ENCODE measurements around the gene IGLL5.
"Not testable (repeated sequence)": the region's sequence is repeated elsewhere in the genome, so short reads cannot be mapped to it uniquely, and the experiment has no call there.

Gene IGLL5

DNA sequence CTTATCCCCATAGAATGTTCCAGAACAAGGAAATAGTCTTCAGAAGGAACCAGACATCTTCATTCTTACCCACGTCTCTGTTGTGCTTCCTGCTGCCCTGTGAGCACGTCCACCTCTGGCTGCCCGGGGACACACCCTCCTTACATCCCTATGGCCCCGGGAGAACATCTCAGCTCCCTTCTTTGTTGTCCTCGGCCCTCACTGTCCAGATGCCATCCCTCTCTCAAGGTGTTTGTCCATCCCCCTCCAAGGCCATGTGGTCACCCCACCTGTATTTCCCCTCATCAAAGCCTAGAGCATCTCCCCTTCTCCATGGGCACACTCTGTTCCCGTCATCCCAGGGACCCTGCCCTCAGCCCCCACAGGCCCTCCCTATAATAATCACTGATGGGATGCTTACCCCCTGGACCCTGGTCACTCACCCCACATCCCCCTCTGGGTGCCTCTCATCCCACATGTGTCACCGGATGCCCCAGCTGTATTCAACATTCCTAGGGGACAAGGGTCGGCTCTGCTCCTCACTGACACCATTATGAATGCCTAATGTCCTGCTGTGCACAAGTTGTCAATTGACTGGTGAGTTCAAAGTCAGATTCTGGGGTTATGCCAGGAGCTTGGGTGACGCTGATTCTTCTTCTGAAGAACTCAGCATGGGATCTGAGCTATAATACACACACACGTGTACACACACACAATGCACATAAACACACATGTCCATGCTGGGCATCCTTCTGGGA lies 28.8 kb downstream of the IGLL5 start:
- DNase-seq: no peak

DNA sequence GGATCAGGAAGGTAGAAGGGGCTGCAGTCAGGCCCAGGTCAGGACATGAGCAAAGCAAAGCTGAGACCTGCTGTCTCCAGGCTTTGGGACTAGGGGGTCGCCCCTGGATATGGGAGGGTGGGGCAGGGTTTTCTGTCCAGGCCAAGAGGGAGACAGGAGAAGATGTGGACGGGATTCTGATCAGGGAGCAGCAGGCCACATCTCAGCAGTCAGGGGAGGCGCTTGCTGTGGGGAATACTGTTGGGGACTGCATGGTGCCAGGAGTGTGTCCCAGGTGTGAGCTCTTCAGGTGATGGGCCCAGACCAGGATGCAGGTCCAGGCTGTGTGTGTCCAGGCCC lies 29.3 kb downstream of the IGLL5 start:
- DNase-seq: no peak

DNA sequence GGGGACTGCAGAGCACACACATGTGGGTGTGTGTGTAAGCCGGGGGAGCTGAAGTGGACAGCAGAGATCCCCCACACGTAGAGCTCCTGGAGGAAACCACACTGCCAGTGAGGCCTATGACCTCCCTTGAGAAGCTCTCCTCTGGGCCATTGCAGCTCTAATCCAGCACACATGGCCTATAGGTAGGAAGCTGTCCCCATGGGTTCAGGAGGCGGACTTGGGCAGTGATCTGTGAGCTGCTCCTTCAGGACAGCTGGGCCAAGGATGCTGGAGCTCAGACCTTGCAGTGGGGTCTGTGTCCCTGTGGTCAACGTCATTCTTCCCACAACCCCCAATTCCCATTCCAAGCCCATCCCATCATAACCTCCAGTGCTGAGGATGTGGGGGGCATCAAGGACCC lies 29.8 kb downstream of the IGLL5 start:
- DNase-seq: no peak

DNA sequence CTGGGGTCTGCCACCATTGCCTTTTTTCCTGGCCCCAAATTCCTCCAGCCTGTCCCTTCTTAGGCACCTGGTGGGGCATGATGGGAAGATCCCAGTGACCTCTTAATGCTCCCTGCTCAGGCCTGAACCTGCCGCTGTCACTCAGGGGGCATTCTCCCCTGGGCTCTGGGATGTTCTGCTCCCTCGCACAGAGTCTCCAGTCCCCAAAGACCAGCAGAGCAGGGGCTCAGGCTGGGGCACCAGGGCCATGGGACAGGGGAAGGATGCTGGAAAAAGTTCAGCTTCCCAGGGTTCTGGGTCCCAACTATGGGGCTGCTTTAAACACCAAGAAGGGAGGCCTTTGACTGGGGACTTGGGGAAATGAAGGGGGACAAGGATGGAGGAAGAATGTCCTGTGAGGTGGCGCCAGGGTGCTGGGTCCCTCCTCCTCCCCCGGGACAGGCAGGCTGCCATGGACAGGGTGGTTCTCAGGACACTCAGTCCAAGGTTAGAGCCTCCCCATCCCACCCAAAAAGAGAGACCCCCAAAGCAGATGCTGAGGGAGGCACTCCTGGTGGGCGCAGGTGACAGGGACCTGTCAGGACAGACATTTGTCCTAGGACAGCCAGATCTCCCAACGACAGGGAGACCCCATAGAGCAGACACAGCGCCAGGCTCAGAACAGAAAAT lies 30.8 kb downstream of the IGLL5 start:
- DNase-seq: no peak

DNA sequence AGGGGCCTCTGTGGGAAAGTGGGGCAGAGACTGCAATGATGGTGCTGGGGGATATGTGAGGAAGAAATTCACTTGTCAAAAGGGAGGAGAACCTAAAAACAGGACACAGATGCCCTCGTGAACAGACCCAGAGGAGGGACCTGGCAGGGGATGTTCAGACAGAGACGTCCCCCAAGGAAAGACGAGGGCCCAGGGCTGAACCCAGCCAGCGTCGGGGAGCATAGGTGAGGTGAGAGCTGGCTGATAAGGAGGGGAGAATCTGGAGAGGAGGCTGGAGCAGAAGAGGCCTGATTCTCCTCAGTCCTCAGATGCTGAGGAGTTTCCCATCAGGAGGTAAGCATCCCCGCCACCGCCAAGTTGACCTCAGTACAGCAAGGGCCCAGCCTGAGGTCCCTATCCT lies 31.4 kb downstream of the IGLL5 start:
- DNase-seq: no peak

DNA sequence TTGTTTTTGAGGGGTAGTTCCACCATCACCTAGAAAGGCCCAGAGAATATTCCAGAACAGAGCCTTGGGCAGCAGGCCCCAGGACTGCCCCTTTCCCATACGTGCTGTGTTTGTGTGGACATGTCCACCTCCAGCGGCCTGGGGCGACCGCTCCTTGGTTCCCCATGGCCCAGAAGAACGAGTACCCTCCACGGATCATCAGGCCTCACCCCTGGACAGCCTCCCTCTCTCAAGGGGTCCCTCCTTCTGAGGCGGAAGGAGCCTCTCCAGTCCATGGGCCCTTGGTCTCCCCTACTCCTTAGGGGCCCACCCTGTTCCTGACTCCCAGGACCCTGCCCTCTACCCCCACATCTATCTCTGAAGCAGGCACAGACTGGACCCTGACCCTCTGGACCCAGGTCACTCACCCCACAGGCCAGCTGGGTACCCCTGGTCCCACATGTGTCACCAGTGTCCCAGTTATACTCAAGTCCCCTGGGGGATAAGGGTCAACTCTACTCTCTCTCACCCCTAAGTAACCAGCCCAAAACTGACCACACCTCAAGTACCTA lies 32.6 kb downstream of the IGLL5 start:
- no peak for DNase-seq

DNA sequence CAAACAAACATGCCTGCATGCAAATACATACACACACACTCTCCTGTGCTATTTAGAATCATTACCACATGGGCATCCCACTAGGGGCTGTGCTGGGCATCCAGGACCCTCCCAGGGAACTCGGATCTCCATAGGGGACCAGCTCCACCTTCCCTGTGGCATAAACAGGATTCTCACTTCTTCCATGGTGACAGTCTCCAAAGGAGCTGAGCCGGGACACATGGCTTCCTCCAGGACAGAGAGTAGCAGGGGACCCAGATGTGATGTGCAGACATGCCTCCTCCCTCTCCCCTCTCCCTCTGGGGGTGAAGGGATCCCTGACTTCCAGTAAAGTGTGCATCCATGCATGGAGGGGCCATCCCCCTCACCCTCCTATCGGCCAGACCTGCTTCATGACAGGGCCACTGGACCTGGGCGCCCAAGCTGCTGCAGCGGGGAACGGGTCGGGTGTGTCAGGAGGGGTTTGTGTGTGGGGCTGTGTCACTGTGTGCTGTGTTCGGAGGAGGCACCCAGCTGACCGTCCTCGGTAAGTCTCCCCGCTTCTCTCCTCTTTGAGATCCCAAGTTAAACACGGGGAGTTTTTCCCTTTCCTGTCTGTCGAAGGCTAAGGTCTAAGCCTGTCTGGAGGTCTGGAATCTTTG lies 33.4 kb downstream of the IGLL5 start:
- DNase-seq: no peak

DNA sequence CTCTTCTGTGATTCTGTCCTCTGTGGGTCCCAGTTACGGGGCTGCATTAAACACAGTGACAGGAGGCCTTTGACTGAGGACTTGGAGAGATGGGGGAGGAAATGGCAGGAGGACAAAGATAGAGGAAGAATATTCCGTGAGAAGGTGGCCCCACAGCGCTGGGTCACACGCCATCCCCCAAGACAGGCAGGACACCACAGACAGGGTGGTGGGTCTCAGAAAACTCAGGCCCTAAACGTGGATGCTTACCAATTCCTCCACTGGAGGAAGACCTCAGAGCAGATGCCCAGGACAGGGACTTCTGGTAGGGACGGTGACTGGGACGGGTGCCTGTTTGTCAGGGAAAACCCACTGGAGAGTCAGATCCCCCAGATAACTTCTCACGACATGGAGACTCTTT lies 34.0 kb downstream of the IGLL5 start:
- DNase-seq: no peak

DNA sequence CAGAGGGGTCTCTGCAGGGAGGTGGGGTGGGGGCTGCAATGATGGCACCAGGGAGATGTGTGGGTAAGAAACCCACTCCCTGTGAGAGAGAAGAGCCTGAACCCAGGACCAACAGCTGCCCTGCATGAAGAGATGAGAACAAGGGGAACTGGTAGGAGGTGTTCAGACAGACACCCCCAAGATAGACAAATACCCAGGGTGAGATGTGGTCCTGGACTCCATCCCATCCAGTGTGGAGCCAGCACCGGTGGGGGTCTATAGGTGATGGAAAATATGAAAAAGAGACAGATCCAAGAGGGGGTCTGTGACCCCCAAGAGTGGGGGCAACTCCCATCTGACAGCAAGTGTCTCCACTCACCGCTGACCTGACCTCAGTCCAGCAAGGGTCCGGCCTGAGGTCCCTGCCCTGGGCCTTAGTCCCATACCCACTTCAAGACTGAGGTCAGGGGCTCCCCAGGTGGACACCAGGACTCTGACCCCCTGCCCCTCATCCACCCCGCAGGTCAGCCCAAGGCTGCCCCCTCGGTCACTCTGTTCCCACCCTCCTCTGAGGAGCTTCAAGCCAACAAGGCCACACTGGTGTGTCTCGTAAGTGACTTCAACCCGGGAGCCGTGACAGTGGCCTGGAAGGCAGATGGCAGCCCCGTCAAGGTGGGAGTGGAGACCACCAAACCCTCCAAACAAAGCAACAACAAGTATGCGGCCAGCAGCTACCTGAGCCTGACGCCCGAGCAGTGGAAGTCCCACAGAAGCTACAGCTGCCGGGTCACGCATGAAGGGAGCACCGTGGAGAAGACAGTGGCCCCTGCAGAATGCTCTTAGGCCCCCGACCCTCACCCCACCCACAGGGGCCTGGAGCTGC lies 34.7 kb downstream of the IGLL5 start:
- DNase-seq: not testable (repeated sequence)

DNA sequence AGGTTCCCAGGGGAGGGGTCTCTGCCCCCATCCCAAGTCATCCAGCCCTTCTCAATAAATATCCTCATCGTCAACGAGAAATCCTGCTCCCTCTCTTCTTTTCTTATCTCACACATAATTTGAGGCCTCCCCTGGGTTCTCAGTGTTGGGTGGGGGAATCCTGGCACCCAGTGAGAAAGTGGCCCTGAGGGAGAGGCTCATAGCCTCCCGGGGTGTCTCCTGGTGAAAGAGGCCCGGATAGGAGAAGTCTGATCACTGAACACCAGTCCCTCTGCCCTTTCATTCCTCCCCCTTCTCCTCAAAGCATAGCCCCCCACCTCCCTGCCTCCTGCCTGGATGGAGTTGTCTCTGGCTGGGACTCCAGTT lies 35.3 kb downstream of the IGLL5 start:
- DNase-seq: no peak

DNA sequence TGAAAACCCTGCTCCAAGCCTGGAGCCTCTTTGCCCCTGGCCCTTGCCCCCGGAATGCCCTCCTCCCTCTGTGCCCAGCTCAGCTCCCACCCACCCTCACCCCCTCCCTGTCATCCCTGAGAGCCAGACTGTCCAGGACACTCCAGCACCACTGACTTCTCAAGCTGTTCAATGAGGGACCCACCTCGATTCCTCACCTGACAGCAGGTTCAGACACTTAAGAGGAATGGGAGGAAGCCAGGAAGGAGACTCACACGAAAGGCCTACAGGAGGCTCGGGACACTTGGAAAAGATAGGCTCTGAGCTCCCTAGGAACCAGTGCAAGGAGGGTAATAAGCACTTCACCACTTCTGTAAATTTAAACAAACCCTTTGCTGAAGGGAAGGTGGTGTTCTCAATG lies 35.8 kb downstream of the IGLL5 start:
- DNase-seq: no peak

DNA sequence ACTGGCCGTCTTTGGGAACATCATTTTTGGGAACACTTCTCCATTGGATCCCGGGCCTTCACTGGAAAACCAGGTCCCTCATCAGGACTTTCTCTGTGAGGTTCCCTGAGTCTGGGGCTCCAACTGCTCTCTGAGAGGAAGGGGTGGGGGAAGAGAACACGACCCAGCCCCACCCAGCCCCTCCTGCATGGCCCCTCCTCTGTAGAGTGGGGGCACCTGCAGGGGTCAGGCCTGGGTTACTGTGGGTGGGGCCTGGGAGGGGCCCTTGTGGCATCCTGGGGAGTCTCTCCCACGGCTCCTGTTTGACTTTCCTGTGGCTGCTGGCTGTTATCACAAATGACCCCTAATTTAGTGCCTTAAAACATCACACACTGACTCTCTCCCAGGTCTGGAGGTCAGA lies 36.3 kb downstream of the IGLL5 start:
- no peak for DNase-seq

DNA sequence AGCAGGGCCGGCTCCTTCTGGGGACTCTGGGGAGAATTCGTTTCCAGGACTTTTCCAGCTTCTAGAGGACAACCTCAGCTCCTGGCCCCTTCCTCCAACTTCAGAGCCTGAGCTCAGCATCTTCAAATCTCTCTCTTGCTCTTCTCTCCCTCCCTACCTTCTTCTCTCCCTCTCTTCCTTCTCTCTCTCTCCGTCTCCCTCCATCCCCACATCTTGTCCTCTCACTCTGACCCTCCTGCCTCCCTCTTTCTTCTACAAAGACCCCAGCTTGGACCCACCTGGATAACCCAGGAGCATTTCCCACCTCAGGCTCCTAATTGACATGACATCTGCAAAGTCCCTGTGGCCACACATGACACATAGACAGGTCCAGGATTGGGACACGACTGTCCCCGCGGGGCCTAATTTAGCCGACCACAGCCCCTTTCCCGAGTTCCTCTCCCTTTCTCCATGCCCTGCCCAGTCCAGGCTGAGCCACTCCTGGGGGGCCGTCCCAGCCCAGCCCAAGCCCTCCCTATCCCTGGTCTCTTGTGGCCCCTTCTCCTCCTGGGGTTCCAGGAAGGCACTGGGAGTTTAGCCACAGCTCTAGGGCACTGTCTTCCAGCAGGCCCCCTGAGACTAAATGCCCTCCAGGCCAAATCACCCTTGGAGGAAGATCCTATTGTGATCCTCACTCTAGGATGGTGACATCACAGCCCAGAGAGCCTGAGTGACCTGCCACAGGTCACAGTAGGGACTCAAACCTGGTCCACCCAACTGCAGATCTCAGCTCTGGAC lies 36.9 kb downstream of the IGLL5 start:
- no peak for DNase-seq

DNA sequence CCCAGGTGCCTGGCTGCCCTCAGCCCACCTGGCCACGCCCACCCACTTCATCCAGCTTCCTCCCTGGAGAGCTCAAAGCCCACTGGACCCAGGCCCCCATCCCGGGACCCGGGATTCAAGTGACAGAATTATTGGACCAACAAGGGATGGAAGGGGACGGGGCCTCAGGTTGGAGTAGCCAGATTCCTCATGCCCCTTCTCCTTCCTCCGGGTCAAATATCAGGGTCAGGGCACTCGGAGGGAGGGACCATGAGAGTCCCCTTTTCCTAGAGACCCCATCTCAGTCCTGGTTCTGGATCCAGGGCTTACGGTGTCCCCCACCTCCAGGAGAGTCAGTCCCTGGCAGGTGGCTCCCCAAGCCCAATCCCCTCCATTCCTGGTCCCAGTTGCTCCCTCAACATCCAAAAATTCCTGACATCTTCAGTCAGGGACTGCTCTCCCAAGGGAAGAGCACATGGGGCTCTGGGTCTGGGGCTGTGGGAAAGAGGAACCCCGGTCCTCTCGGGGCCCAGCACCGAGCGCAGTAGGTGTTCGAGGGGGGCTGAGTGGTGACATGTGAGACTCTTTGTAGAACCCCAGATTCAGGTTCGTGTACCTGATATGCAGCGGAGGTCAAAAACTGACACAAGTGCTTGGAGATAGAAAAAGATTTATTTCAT lies 37.7 kb downstream of the IGLL5 start:
- no peak for DNase-seq

DNA sequence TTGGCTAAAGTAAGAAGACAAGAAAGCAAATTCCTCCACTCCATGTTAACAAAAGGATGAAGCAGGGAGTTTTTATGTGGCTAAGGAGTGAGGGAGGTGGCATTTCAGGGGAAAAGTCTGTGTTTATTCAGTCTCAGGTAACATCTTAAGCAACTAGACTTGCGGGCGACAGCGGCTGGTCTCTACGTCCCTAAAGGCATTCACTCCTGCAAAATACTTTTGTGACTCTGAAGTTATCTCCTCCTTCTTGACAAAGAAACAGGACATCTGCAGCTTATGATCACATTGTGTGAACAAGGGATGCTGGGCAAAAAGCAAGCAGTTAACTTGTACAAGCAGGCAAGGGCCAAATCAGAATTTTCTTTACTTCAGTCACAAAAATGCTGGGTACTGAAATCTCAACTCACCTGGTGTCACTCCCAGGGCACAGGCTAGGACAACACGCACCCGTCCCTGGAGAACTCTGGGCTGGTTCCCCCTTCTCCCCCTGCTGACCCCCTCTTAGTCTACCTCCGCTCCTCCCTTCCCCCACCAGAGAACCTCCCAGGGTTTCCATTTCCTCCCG lies 38.3 kb downstream of the IGLL5 start:
- no peak for DNase-seq

DNA sequence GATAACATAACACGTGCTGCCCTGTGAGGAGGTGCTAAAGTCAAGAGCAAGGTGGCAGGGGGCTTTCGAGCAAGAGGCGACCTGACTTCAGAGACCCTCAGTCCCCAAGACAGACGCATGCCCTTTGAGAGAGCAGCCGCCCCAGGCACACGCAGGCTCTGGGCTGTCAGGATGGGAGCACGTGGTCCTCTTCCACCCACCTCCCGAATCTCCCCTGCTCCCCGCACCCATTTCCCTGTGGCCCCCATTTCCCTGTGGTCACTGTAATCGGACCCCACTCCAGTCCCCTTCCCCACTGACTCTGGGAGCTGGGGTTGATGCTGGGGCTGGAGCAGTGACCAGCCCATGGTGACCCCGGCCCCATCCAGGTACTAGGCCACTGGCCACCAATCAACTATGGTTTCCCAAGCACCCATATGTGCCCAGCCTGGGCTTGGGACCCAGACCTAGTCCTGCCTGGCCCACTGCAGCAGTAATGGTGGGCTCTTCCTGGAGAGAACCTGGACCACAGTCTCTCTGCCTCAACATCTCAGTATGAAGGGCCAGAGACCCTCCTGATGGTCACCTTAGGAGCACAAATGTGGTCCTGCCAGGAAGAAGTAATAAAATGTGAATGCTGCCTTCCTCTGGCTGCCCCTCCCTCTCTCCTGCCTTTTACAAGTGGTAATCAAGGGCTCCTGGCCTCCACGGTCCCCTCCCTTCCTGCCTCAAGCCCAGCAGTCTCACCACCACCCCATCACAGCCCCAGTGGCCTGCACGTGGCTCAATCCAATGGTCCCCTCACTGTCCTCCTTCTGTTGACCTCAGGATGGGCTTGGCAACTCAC lies 39.0 kb downstream of the IGLL5 start:
- DNase-seq: no peak

DNA sequence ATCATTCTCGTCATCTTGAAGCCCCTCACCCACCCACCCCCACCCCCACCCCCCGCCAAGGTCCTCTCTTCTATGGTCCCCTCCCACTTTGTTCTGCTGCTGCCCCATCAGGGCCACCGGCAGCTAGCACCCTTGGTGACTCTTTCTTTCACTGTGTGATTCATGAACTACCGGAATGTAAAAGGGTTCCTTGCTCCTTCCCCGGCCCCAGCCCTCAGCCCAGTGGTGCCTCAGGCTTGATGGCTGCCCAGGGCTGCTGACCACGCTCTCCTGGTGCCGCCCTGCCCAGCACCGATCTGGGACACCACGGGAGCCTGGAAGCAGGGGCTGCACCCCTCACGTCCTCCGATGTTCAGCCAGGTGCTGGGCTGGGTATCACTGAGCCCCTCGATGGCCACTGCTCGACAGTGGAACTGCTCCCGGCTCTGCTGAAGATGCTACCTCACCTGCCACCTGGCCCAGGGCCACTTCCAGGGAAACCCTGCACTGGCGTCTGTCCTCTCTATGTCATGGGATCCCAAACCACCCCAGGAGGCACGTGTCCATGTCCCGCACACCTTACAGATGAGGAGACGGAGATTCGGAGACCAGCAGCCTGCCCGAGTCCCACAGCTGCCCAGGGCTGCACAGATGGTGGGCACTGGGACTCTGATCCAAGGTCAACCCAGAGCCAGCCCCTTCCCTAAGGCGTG lies 39.7 kb downstream of the IGLL5 start:
- DNase-seq: no peak

DNA sequence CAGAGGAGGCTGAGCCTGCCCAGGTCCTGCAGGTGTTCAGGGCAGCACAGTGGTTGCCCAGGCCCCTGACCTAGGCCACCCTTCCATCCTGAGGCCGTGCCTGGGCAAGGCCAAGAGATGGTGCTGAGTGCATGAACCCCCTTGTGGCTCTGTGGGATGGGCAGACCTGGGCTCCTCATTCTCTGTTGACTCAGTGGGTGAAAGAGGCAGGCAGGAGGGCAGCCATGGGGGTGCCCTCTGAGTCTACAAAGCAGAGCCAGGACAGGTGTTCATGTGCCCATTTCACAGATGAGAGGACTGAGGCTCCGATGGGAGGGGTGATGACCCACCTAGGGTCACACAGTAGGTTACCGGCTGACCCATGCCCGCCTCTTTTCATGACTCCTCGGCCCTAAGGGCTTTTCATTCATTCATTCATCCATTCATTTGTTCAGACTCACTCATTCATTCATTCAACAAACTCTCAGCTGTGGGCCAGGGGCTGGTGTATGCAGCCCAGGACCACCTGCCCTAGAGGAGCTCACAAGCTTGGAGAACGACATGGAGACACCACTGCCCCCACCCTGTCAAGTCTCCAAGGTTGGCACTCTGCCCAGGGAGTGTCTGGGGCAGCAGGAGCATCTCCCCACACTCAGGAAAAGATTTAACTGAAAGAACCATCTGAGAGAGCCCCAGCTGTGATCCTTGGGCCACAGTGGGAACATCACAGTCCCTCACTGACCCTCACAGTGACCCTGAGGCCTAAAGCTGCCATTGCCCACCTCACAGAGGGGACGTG lies 40.5 kb downstream of the IGLL5 start:
- DNase-seq: no peak

Measured in MV-4-11 (cell line).